ENCODE measurements around the gene NBR1.
"Not testable (repeated sequence)": the region's sequence is repeated elsewhere in the genome, so short reads cannot be mapped to it uniquely, and the experiment has no call there.

The NBR1 gene

DNA sequence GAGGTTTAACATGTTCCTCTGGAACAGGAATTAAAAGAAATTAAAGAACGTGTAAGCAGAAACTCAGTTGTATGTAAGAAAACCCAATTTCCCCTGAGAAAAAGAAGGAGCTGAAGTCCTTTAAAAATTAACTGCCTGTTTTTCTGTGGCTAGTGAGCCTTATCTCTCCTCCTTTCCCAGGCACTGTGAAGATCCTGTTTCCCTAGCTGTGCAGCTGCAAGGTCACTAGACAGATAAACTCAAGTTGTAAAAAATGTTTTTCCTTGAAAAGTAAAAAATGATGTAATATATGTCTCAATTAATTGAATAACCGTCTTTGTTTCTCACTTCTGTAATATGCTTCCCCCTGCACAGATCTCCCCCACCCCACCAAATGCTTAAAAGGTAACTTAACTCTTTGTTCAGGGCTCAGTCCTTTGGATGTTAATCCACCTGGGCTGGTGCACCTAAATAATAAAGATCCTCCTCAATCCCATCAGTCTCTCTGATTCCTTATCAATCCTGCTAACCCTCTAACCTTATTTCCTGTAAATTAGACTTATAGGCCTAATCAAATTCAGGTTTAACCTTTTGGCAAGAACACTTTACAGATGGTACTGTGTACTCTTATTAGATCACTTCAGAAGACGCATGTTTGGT, 17.7 kb upstream of the NBR1 start:
- not testable (repeated sequence) for DNase-seq (ENCODE audit: low read depth, low spot score)

DNA sequence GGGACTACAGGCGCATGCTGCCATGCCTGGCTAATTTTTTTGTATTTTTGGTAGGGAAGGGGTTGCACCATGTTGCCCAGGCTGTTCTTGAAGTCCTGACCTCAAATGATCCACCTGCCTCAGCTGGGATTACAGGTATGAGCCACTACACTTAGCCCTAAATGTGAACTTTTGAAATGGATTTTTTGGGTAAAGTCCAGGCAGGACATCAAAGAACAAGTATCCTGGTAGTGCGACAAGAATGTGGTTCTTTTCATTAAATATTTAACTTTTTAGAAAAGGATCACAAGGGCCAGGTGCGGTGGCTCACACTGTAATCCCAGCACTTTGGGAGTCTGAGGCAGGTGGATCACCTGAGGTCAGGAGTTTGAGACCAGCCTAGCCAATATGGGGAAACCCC, 15.3 kb upstream of the NBR1 start:
- no peak for DNase-seq (ENCODE audit: low read depth, low spot score)

DNA sequence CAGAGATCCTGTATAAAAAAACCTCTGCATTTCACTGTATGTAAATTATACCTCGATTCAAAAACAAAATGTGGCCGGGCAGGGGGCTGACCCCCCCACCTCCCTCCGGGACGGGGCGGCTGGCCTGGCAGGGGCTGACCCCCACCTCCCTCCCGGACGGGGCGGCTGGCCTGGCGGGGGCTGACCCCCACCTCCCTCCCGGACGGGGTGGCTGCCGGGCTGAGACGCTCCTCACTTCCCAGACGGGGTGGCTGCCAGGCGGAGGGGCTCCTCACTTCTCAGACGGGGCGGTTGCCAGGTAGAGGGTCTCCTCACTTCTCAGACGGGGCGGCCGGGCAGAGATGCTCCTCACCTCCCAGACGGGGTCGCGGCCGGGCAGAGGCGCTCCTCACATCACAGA, 11.8 kb upstream of the NBR1 start:
- not testable (repeated sequence) for DNase-seq (ENCODE audit: low read depth, low spot score)

DNA sequence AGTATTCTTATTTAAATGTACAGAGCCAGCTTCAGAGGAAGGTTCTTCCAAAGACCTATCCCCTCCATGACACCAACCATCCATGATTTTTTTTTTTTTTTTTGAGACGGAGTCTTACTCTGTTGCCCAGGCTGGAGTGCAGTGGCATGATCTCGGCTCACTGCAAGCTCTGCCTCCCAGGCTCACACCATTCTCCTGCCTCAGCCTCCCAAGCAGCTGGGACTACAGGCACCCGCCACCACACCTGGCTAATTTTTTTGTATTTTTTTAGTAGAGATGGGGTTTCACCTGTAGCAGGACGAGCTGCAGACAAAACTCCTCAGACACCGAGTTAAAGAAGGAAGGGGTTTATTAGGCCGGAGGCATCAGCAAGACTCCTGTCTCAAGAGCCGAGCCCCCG, 11.1 kb upstream of the NBR1 start:
- not testable (repeated sequence) for DNase-seq (ENCODE audit: low read depth, low spot score)

DNA sequence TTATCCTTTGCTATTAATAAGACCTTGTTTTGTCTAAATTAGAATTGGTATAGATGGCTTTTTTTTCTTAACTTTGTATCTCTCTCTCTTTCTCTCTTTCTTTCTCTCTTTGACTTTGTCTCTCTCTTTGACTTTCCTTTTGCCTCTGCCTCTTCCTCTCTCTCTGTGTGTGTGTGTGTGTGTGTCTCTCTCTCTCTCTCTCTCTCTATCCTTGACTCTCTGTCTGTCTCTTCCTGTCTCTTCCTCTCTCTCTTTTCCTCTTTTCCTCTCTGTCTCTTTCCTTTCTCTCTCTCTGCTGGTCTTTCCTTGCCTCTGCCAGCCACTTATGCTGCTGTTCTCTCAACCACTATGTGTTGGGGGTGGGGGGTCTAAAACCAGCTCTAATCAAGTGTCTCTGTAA, 5.0 kb upstream of the NBR1 start:
- not testable (repeated sequence) for DNase-seq (ENCODE audit: low read depth, low spot score)

DNA sequence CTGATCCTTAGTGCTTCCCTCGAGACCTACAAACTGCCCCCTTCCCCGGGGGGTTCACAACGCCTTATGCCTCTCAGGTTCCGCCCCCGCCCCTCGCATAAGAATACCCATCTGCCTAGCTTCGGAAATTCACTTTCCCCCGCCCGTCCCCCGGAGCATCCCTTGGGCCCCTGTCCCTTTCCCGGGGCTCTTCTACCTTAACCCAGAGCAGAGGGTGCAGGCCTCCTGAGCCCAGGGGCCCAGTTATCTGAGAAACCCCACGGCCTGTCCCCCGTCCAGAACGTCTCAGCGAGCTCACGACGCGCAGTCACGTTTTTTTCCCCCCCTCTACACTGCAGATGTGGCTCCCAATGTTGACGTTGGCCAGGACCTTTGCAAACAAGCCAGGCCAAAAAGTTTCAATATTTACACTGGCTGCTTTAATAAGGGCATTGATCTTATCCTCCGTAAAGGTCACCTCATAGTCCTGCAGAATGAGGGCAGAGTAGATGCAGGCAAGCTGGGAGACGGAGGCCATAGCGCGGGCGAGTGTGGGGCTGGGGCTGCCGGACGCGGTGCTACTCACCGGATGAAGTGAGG, 1.4 kb upstream of the NBR1 start:
- DNase-seq (ENCODE audit: low read depth, low spot score): no peak

DNA sequence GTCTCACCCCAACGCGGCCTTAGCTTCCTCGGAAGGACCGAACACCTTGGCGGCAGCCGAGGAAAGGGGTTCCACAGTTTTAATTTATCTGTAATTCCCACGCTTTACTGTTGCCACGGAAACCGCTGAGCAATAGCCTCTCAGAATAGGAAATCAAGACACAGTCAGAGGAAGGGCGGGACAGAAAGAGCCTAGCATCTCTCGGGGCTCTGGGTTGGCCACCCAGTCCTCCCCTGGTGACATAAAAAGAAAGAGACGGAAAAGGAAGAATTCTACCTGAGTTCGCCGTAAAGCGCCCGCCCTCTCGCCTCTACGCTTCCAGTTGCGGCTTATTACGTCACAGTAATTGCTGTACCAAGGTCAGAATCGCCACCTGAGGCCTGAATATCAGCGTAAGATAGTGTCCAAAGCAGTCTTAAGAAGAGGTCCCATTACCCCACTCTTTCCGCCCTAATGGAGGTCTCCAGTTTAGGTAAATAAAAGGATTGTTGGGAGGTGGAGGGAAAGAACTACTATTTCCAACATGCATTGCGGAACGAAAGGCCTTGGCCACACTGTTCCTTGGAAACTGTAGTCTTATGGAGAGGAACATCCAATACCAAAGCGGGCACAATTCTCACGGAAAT, 761 bp upstream of the NBR1 start:
- peak; percentile 98 for DNase-seq (ENCODE audit: low read depth, low spot score)

DNA sequence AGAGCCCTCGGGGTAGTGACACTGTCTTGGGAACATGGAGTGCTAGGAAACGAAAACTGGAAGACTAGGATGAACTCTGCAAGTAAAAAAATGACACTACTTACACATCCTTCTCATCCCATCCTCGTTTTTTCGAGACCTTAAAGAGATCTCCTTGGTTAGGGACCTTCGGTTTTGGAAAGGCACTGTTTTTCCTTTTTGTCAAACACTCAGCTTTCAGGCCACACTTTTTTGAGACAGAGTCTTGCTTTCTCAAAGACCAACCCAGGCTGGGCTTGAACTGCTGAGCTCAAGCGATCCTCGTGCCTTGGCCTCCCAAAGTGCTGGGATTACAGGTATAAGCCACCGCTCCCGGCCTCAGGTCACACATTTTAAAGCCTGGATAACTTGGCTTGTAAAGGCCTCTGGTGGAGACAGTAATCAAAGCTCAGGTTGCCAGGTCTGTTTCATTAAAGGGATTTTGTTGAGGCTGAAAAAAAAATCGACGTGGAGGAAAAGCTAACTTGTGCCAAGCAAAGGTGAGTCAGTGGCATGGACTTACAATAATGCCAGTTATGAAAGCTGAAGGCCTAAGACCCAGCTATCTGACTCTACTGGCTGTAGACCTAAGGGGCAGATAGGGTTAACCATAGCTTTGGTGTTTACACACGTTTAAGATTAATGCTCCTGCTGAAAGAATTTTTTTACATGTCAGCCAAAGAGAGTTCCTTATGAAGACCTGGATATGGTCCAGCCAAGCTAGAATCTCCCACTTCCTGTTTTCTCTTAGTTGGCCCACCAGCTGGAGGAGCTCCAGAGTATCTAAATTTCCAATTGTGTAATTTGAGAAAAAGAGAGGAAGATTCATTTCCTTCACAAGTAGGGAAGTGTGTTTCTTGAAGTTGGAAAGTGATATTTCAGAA, 823 bp downstream of the NBR1 start:
- DNase-seq (ENCODE audit: low read depth, low spot score): peak; percentile 44

DNA sequence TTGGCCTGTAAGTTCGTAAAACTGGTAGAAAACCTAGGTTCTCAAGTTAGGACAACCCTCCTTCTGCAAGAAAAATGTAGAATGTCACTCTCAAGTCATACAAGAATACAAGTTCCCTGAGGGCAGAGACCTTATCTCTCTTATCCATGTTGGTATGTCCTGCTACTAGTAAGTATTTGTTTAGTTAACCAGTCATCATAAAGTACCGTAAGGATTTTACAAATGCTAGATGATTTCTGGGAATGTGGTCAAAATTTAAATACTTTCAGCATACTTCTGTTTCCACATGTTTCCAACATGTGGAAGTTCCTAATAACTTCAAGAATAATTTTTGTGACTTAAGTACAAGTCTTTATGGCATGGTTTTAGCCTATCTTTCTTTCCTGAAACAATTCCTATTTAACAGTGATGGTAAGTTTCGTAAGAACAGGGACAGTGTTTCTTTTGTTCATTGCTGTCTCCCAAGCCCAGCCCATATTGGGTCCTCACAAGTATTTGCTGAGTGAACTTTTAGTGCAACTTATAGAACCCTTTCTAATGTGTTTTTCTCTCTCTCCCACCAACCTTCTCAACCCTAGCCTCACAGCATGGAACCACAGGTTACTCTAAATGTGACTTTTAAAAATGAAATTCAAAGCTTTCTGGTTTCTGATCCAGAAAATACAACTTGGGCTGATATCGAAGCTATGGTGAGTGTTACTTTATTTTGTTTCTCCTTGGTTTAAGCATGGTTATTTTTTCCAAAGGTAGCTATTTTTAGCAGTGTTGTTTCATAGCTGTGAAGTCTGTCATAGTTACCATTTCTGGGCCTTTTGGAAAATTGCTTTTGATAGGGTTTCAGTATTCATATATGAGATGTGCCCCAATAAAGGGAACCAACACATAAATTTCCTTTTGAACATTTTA, 4.5 kb downstream of the NBR1 start:
- DNase-seq (ENCODE audit: low read depth, low spot score): no peak

DNA sequence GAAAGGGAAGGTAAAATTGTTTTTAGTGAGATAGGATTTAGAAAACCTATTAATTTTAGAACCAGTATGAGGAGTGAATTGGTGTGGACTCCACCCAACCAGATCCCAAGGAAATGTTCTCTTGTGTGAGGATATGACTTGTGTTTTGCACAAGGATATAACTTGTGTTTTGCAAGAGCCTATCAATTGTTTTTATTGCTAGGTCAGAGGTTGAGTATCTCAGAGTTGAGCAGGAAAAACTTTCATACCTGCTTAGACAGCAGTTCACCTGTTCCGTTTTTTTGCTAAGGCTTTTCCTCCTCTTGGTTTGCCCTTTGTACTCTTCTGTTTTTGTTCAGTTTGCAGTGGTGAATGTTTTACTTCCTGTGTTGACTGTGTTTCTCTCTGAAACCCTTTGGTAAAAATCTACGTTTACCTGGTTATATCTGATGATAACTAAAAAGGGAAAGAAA, 5.1 kb downstream of the NBR1 start:
- no peak for DNase-seq (ENCODE audit: low read depth, low spot score)

DNA sequence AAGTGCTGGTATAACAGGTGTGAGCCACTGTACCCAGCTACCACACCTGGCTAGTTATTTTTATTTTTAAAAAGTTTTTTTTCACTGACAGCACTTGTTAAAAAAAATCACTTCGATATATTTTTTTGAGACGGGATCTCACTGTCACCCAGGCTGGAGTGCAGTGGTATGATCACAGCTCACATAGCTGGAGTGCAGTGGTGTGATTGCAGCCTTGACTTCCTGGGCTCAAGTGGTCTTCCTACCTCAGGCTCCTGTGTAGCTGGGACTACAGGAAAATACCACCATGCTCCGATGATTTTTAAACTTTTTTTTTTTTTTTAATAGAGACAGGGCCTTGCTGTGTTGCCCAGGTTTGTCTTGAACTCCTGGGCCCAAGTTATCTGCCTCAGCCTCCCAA, 12.9 kb downstream of the NBR1 start:
- no peak for DNase-seq (ENCODE audit: low read depth, low spot score)

DNA sequence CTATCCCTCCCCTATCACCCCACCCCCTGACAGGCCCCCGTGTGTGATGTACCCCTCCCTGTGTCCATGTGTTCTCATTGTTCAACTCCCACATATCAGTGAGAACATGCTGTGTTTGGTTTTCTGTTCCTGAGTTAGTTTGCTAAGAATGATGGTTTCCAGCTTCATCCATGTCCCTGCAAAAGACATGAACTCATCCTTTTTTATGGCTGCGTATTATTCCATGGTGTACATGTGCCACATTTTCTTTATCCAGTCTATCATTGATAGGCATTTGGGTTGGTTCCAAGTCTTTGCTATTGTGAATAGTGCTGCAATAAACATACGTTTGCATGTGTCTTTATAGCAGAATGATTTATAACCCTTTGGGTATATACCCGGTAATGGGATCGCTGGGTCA, 15.6 kb downstream of the NBR1 start:
- DNase-seq (ENCODE audit: low read depth, low spot score): not testable (repeated sequence)

DNA sequence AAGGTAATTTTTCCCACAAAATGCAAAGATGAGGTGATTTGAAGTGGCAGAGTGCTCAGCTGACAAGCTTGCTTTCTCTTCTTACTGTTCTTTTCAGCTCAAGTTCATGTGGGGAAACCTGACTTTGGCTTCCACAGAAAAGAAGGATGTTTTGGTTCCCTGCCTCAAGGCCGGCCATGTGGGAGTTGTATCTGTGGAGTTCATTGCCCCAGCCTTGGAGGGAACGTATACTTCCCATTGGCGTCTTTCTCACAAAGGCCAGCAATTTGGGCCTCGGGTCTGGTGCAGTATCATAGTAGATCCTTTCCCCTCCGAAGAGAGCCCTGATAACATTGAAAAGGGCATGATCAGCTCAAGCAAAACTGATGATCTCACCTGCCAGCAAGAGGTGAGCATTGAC, 22.2 kb downstream of the NBR1 start:
- no peak for DNase-seq (ENCODE audit: low read depth, low spot score)

DNA sequence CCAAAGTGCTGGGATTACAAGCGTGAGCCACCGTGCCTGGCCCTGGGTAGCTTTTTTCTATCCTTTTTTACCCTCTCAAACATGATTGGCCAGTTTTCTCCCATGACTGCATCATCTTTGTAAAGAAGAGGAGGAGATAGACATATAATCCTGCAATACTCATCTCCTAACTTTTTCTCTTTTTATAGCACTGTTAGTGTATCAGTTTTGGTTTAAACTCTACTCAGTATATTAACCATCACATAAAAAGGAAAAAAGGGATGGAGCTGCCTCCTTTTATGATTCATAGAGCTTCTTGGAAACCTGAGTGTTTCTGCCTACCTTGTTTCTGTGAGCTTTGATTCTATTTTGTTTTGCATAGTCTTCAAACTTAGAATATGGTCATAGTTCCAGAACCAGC, 28.6 kb downstream of the NBR1 start:
- no peak for DNase-seq (ENCODE audit: low read depth, low spot score)

DNA sequence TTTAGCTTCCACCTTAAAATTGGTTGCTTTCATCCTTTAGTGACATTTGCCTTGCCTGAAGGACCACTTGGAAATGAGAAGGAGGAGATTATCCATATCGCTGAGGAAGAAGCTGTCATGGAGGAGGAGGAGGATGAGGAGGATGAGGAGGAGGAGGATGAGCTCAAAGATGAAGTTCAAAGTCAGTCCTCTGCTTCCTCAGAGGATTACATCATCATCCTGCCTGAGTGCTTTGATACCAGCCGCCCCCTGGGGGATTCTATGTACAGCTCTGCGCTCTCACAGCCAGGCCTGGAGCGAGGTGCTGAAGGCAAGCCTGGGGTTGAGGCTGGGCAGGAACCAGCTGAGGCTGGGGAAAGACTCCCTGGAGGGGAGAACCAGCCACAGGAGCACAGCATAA, 29.1 kb downstream of the NBR1 start:
- no peak for DNase-seq (ENCODE audit: low read depth, low spot score)

DNA sequence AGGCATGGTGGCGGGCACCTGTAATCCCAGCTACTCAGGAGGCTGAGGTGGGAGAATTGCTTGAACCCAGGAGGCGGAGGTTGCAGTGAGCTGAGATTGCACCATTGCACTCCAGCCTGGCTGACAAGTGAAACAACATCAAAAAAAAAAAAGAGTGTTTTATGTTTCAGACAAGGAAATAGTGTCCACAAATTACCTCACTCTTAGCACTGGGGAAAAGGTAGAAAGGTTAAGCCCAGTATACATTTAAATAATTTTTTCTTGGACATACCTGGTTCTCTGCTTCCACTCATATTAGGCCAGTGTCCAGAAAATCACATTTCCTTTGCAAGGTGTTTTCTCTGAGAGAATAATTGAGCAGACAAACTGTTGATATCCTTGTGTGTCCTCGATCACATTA, 32.0 kb downstream of the NBR1 start:
- not testable (repeated sequence) for DNase-seq (ENCODE audit: low read depth, low spot score)

DNA sequence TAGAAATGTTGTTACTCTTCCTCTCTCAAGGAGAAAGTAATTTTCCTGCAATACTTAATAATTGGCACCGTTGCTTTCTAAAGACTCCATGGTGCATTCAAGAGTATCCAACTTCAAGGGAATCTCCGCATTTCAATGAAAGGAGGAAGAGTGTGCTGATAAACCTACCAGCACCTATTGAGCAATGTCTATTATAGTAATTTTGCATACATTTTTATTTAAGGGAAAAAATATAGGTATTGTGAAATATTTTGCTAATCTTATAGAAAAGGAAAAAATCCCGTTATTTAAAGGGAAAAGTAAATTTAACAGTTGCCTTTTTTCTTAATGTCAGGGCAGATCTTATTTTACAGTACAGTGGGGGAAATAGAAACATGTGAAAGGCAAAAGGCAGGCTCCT, 39.6 kb downstream of the NBR1 start:
- DNase-seq (ENCODE audit: low read depth, low spot score): no peak

DNA sequence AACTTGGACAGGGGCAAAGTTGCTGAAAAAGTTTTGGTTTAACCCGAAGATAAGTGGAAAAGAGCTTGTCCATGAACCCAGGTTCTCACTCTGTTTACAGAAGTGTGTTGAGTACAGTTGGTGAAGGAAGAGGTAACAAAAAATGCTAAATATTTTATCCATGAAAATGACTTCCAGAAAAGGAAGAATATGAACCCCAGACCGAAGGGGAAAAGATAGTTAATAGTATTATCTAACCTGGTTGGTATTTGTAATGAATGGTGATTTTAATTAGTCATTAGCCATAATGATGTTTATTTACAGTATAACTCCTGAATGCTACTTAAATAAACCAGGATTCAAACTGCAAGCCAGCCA, 40.1 kb downstream of the NBR1 start:
- no peak for DNase-seq (ENCODE audit: low read depth, low spot score)

DNA sequence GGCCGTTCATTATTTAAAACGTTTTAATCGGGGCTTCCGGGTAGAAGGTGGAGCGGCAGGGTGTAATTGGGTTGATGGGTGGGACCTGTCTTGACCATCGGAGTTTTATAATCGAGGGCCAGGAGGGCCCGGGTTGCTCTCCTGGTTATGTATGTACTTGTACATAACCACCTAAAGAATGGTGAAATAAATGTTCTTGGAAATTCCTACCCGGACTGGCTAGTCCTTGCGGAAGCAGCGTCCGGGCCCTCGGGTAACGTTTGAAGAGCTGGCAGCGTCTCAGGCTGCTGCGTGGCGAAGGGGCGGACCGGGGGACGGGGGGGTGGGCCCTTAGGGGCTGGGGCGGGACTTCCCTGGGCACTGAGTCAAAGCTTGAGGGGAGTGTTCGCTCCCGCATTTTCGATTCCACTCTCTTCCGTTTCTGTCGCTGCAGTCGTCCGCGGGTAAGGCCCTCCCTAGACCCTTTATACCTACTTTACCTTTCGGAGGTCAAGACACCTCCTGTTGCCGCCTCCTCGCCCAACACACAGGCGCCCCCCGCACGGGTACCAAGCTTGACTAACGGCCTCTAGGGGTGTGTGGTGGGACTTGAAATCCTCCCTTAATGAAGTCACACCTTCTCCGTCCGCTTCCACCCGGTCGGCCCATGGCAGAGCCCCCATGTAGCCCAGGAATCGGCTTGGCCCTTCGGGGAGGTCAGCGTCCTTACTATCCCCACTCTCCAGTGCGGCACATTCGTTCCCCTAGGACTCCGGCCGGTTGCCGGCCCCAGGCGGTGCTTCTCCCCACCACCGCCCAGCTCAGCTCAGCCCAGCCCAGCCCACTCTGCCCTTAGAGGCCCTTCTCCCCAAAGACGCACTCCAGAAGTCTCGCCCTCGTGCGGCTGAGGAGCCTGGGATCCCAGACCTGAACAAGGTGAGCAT, 40.7 kb downstream of the NBR1 start, which contains the start of gene TMEM106A:
TSS of gene TMEM106A (plus strand) at position 396 of the 923 bp plus-strand sequence. CDS start 1,167 bp downstream, outside the sequence.
- peak; percentile 79 for DNase-seq (ENCODE audit: low read depth, low spot score)

All from ELF-1 (cell line).